AG09319 (cell line): ENCODE data around the gene RNF135.

ENCODE experiments used
- DNase-seq: peaks from one replicate; pipeline ENCODE4 v3.0.0-alpha.2; 2010; ENCODE audit warnings: low read depth; ENCODE audit errors: extremely low read depth
- TF ChIP-seq, protein P1 (sequence below): IDR thresholded peaks from 2 replicates; pipeline ENCODE4 v1.5.1; 2011; ENCODE audit warnings: low read depth, mild to moderate bottlenecking, inconsistent platforms, low read length, moderate library complexity

RNF135 gene

GRCh38 chr17:30970831-30971567, at the start of gene RNF135:
TSS of gene RNF135 (plus strand) at chr17:30971039. CDS start at chr17:30971074, 35 bp downstream.
- peak; percentile 72 for DNase-seq
- TF ChIP-seq, protein P1, sequence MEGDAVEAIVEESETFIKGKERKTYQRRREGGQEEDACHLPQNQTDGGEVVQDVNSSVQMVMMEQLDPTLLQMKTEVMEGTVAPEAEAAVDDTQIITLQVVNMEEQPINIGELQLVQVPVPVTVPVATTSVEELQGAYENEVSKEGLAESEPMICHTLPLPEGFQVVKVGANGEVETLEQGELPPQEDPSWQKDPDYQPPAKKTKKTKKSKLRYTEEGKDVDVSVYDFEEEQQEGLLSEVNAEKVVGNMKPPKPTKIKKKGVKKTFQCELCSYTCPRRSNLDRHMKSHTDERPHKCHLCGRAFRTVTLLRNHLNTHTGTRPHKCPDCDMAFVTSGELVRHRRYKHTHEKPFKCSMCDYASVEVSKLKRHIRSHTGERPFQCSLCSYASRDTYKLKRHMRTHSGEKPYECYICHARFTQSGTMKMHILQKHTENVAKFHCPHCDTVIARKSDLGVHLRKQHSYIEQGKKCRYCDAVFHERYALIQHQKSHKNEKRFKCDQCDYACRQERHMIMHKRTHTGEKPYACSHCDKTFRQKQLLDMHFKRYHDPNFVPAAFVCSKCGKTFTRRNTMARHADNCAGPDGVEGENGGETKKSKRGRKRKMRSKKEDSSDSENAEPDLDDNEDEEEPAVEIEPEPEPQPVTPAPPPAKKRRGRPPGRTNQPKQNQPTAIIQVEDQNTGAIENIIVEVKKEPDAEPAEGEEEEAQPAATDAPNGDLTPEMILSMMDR, result no peak; the same call in 1 of the 2 replicates

- no peak for DNase-seq
- TF ChIP-seq, protein P1, result no peak; the same call in 1 of the 2 replicates
Observed at GRCh38 chr17:30921544-30922196, 49.2 kb upstream of the RNF135 start, which contains the start of gene ADAP2. TSS of gene ADAP2 (plus strand) at chr17:30921945. CDS start at chr17:30922015, 70 bp downstream.

- DNase-seq, result no peak
- TF ChIP-seq, protein P1, result no peak
Observed at GRCh38 chr17:30922235-30923030, 48.4 kb upstream of the RNF135 start.

DNA sequence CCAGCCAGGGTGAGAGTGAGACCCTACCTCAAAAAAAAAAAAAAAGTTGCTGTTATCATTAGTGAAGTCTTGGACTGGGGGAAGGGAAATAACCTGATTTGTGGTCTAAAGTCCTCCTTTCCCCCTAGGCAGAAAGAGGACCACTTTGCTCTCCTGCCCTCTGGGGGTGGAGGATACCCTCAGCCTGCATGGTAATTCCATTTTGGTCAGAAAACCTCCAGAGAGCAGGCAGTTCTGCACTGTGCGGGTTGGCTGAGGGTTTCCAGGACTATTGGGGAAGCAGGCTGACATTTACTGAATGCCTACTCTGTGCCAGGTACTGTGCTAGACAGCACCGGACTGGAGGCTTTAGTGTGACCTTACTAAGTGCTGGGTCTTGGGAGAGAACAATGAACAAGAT, 46.5 kb upstream of the RNF135 start:
- no peak for DNase-seq
- TF ChIP-seq, protein P1, result no peak

GRCh38 chr17:30926516-30926915, 44.3 kb upstream of the RNF135 start:
- no peak for DNase-seq

DNA sequence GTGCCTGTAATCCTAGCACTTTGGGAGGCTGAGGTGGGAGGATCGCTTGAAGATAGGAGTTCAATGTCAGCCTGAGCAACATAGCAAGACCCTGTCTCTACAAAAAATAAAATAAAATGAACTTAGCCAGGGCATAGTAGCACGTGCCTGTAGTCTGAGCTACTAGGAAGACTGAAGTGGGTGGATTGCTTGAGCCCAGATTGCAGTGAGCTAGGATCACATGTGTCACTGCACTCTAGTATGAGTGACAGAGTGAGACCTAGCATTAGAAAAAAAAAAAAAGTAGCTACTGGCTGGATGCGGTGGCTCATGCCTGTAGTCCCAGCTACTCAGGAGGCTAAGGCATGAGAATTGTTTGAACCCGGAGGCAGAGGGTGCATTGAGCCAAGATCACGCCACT, 43.1 kb upstream of the RNF135 start:
- TF ChIP-seq, protein P1, result no peak
- no peak for DNase-seq

More at GRCh38 chr17:30926516-30926915, 44.3 kb upstream of the RNF135 start:
- TF ChIP-seq, protein P1, result no peak
